MM.1S (cell line): ENCODE results near the gene TELO2.

Experiments used
- DNase-seq: peaks from one replicate; pipeline ENCODE4 v3.0.0-alpha.2; 2015
- H2AFZ ChIP-seq: fragments of 300-600 bp; sonication (generic); 2 replicates; pipeline ENCODE4 v1.6.0; 2016; ENCODE audit warnings: antibody characterized with exemption, low read length
- H3F3A ChIP-seq: fragments of 300-600 bp; sonication (generic); 2 replicates; pipeline ENCODE4 v1.6.1; 2016; ENCODE audit warnings: mild to moderate bottlenecking, antibody characterized with exemption, low read length, moderate library complexity, mixed read lengths; ENCODE audit not compliant: insufficient read depth
- H3K27ac ChIP-seq: fragments of 300-600 bp; sonication (generic); 2 replicates; pipeline ENCODE4 v1.5.1; 2016; ENCODE audit warnings: mild to moderate bottlenecking, low read length
- H3K27me3 ChIP-seq: fragments of 300-600 bp; sonication (generic); replicated peaks from 2 replicates; pipeline ENCODE4 v1.6.0; 2016; ENCODE audit warnings: low read length; ENCODE audit not compliant: insufficient read depth
- H3K36me3 ChIP-seq: fragments of 300-600 bp; sonication (generic); replicated peaks from 2 replicates; pipeline ENCODE4 v1.6.1; 2016; ENCODE audit warnings: mild to moderate bottlenecking, low read length, mixed read lengths; ENCODE audit not compliant: insufficient read depth
- H3K4me1 ChIP-seq: fragments of 300-600 bp; sonication (generic); 2 replicates; pipeline ENCODE4 v1.6.1; 2016; ENCODE audit warnings: low read length, mixed read lengths
- H3K4me2 ChIP-seq: fragments of 300-600 bp; sonication (generic); 2 replicates; pipeline ENCODE4 v1.6.0; 2016; ENCODE audit warnings: low read depth, low read length
- H3K4me3 ChIP-seq: fragments of 300-600 bp; sonication (generic); 2 replicates; pipeline ENCODE4 v1.5.1; 2016; ENCODE audit warnings: low read length, mixed read lengths
- H3K79me2 ChIP-seq: fragments of 300-600 bp; sonication (generic); 2 replicates; pipeline ENCODE4 v1.6.1; 2016; ENCODE audit warnings: mixed run types, low read length, mixed read lengths
- H3K9ac ChIP-seq: fragments of 300-600 bp; sonication (generic); 2 replicates; pipeline ENCODE4 v1.6.1; 2016; ENCODE audit warnings: low read length, mixed read lengths
- H3K9me2 ChIP-seq: fragments of 300-600 bp; sonication (generic); replicated peaks from 2 replicates; pipeline ENCODE4 v1.6.1; 2016; ENCODE audit warnings: mild to moderate bottlenecking, low read length, mixed read lengths; ENCODE audit not compliant: insufficient read depth
- H3K9me3 ChIP-seq: fragments of 300-600 bp; sonication (generic); replicated peaks from 2 replicates; pipeline ENCODE4 v1.6.1; 2016; ENCODE audit warnings: mild to moderate bottlenecking, low read length, mixed read lengths; ENCODE audit not compliant: insufficient read depth
- H4K20me1 ChIP-seq: fragments of 300-600 bp; sonication (generic); 2 replicates; pipeline ENCODE4 v1.6.1; 2016; ENCODE audit warnings: mild to moderate bottlenecking, low read length, moderate library complexity, mixed read lengths; ENCODE audit not compliant: insufficient read depth
- EZH2 ChIP-seq: fragments of 300-600 bp; sonication (generic); optimal IDR thresholded peaks from 2 replicates; pipeline ENCODE3; 2017; ENCODE audit warnings: low read depth, mild to moderate bottlenecking, antibody characterized with exemption, low read length, mixed read lengths
- EZH2phosphoT487 ChIP-seq: fragments of 300-600 bp; sonication (generic); IDR thresholded peaks from 2 replicates; pipeline ENCODE4 v1.6.1; 2018; ENCODE audit warnings: antibody characterized with exemption, low read length
- TF ChIP-seq, protein P1 (sequence below): fragments of 300-600 bp; sonication (generic); IDR thresholded peaks from 2 replicates; pipeline ENCODE4 v1.5.1; 2016; ENCODE audit warnings: antibody characterized with exemption, low read length, mixed read lengths

The TELO2 gene

DNA sequence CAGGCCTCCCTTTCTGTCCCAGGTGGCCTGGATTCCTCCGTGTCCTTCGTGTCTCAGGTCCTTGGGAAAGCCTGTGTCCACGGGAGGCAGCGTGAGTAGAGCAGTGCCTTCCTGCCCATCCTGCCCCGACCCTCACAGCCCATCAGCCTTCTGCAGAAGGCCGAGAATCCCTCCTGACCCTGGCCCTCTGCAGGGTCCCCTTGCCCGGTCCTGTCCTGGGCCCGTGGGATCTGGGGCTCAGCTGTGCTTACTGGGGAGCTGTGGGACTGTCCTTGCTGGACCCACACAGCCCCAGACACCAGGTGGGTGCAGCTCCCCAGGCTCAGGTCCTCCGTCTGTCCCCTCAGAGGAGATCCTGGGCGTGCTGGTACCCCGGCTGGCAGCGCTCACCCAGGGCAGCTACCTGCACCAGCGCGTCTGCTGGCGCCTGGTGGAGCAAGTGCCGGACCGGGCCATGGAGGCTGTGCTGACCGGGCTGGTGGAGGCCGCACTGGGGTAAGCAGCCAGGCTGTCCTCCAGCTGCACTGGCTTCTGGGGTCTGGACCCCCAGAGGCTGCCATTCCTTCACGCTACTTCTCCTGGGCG is 3.9 kb downstream of the TELO2 start:
- DNase-seq: no peak
- Histone ChIP-seq H2AFZ (no peak overlapping the region), H3K4me2 (no peak overlapping the region), H3K27ac (no peak overlapping the region), H4K20me1 (no peaks in the 10 kb centered on the region), H3K9me2 (no peaks in the 10 kb centered on the region), H3K79me2 (peaks cover 17% of the 10 kb centered on the region), H3K9ac (no peak overlapping the region), H3K36me3 (peaks cover 2% of the 10 kb centered on the region; the same call in 1 of the 2 replicates), H3K4me3 (no peak overlapping the region), H3F3A (no peaks in the 10 kb centered on the region), H3K9me3 (no peaks in the 10 kb centered on the region), H3K4me1 (peaks cover 5% of the 10 kb centered on the region; the same call in 1 of the 2 replicates), H3K27me3 (no peaks in the 10 kb centered on the region)
- TF ChIP-seq EZH2: no peak
- TF ChIP-seq, protein P1, sequence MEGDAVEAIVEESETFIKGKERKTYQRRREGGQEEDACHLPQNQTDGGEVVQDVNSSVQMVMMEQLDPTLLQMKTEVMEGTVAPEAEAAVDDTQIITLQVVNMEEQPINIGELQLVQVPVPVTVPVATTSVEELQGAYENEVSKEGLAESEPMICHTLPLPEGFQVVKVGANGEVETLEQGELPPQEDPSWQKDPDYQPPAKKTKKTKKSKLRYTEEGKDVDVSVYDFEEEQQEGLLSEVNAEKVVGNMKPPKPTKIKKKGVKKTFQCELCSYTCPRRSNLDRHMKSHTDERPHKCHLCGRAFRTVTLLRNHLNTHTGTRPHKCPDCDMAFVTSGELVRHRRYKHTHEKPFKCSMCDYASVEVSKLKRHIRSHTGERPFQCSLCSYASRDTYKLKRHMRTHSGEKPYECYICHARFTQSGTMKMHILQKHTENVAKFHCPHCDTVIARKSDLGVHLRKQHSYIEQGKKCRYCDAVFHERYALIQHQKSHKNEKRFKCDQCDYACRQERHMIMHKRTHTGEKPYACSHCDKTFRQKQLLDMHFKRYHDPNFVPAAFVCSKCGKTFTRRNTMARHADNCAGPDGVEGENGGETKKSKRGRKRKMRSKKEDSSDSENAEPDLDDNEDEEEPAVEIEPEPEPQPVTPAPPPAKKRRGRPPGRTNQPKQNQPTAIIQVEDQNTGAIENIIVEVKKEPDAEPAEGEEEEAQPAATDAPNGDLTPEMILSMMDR: no peak

DNA sequence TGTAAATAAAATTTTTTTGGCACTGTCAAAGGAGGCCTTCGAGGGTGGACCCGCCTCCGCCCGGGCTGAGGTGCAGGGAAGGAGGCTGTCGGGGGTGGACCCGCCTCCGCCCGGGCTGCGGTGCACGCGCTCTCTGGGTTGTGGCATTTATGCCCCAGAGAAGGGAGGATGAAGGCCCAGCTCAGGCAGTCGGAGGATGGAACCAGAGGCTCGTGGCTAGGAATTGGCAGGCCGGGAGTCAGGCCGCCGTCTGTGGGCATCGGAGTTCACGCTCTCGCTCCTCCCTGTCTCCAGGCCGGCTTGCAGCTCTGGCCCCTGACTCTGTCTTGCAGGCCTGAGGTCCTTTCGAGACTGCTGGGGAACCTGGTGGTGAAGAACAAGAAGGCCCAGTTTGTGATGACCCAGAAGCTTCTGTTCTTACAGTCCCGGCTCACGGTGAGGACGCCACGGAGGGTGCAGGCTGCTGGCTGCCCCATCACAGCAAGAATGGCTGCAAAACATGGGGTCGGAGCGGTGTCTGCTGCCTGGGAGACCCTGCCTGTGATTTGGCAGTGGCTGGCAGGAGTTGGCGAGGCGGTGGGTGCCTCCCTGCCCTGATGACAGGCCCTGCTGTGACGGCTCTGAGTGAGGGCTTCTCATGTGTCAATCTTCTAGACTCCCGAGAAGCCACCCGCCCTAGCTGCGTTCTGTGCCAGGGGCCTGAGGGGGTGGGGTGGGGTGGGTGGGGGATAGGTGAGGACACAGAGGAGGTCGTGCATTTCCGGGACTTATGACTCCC is 5.9 kb downstream of the TELO2 start:
- H3K27me3 ChIP-seq: no peaks in the 10 kb centered on the region
- H4K20me1 ChIP-seq: no peaks in the 10 kb centered on the region
- H3K27ac ChIP-seq: no peak overlapping the region
- DNase-seq: no peak
- H3K9ac ChIP-seq: no peak overlapping the region
- no peaks in the 10 kb centered on the region for H3F3A ChIP-seq
- H3K4me2 ChIP-seq: no peak overlapping the region
- no peaks in the 10 kb centered on the region for H3K9me2 ChIP-seq
- no peak overlapping the region for H3K4me3 ChIP-seq
- TF ChIP-seq, protein P1: no peak
- H3K4me1 ChIP-seq: no peaks in the 10 kb centered on the region
- H3K36me3 ChIP-seq: peaks cover 2% of the 10 kb centered on the region
- H3K79me2 ChIP-seq: peaks cover 10% of the 10 kb centered on the region
- H2AFZ ChIP-seq: no peak overlapping the region
- no peaks in the 10 kb centered on the region for H3K9me3 ChIP-seq

- DNase-seq: no peak
- no peak overlapping the region for H3K4me2 ChIP-seq
- no peaks in the 10 kb centered on the region for H4K20me1 ChIP-seq
- no peak overlapping the region for H3K4me3 ChIP-seq
- H3K9ac ChIP-seq: no peak overlapping the region
- no peak overlapping the region for H2AFZ ChIP-seq
- H3K27me3 ChIP-seq: no peaks in the 10 kb centered on the region
- H3K79me2 ChIP-seq: peaks cover 4% of the 10 kb centered on the region
- TF ChIP-seq EZH2 (no peak), EZH2phosphoT487 (no peak)
- TF ChIP-seq, protein P1: no peak
- H3F3A ChIP-seq: no peaks in the 10 kb centered on the region
- H3K36me3 ChIP-seq: peaks cover 2% of the 10 kb centered on the region
- H3K9me3 ChIP-seq: no peaks in the 10 kb centered on the region
- H3K4me1 ChIP-seq: no peaks in the 10 kb centered on the region
- no peaks in the 10 kb centered on the region for H3K9me2 ChIP-seq
- H3K27ac ChIP-seq: no peak overlapping the region
Measured at GRCh38 chr16:1499756-1500464, 6.8 kb downstream of the TELO2 start.
